UCSD-AML1 (cell line): ENCODE results near the gene KCNQ5.
"Not testable (repeated sequence)": the region's sequence is repeated elsewhere in the genome, so short reads cannot be mapped to it uniquely, and the experiment has no call there.

Source experiments
- DNase-seq: peaks from one replicate; lab custom pipeline; 2025; ENCODE audit not compliant: unreplicated experiment; lab: John Stamatoyannopoulos, UW

The KCNQ5 gene

DNA sequence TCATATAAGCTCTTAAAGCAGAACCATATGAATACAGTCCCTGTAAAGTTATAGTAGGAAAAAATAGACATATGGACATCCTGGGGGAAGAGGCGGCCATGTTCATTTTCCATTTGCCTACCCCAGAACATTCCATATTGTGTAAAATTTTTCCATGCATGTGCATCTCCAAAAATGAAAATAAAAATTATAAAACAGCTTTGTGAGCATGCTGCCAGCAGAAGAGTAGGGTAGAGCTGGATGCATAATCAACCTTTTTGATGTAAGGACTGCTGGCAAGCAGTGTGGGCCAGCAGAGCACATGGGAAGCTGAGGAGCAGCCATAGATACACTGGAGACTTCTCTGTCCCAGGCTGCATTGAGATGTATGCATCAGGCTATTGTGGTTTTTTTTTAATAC, 271.0 kb downstream of the KCNQ5 start:
- no peak for DNase-seq

DNA sequence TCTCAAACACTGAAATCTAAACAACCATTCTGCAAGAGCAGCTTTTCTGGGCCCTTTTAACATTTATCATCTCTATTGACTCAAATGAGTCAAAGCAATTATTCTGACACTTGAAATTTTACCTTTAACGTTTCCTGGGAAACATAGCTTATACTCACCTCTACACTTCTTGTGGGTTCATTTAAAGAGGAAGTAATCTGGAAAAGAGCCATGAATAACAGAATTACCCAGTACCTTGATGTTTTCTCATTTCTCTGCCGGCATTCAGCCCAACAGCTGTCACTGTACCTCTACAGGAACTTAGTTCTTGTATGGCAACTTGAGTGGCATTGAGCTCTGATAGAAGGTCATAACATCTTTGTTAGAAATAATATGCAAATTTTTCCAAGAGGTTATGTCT, 272.2 kb downstream of the KCNQ5 start:
- DNase-seq, result no peak

DNA sequence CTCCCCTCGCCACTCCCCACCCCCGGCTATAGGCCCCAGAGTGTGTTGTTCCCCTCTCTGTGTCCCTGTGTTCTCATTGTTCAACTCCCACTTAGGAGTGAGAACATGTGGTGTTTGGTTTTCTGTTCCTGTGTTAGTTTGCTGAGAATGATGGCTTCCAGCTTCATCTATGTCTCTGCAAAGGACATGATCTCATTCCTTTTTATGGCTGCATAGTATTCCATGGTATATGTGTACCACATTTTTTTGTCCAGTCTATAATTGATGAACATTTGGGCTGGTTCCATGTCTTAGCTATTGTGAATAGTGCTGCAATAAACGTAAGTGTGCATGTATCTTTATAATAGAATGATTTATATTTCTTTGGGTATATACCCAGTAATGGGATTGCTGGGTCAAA, 276.4 kb downstream of the KCNQ5 start:
- not testable (repeated sequence) for DNase-seq

DNA sequence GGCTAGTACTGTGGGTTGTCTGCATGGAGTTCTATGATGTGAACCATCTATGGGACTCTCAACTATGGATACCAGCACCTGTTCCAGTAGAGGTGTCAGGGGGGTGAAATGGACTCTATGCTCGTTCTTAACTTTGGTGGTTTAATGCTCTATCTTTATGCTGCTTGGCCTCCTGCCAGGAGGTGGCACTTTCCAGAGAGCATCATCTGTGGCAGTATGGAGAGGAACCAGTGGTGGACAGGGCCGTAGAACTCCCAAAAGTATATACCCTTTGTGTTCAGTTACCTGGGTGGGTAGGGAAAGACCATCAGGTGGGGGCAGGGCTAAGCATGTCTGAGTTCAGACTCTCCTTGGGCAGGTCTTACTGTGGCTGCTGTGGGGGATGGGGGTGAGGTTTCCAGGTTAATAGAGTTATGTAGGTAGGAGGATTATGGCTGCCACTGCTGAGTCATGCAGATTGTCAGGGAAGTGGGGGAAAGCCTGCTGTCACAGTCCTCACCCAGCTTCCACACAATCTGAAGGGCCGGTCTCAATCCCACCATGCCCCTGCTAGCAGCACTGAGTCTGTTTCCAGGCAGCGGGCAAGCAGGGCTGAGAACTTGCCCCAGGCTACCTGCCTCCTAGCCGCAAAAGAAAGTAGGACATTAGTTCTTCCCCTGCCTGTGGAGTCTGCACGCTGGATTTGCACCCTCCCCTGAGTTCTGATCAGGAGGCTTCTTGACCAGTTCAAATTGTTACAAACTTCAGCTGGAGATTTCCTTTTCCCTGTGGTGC, 284.0 kb downstream of the KCNQ5 start:
- DNase-seq, result no peak

DNA sequence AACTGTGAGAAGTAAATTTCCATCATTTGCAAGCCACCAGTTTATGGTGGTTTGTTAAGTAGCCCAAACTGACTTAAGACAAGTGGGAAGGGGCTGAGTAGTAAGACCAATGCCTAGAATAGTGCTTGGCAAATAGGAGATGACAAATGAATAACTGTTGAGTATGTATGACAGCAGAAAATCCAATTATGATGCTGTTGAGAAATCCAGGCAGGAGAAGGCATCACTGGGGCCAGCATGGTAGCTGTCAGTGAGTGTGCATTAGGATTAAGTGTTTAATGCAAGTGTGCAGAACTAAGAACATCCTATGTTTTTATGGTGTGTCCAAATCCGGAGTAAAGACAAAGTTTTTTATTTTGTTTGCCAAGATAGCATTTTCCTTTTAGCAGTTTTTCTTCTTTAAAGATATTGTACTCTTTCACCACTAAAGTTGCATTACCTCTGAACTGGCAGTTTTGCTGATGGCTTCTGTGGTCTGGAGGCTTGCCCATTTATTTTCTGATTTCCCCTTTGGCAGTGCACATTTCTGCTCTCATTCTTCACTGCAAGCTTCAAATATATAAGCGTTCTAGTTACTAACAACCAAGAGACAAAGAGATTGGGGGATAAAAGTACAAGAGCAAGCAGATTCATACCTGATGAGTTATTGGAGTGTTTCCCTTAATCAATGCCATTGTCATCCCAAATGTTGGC, 289.7 kb downstream of the KCNQ5 start:
- DNase-seq, result no peak

DNA sequence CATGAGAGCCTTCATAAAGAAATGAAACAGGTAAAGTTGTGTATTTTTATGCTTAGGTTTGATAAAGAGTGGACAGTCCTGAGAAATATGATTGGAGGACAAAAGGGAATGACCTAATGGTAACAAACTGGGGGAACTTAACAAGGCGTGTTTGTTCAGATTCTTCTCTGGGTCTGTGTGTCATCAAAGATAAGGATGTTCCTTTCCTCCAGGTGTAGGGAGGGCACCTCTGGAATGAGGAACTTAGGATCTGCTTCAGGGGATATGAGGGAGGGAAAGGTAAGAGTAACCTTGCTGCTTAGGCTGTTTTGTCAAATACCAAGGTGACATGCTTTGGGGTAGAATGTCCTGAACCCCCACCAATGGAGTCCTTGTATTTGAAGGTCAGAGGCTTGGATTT, 291.9 kb downstream of the KCNQ5 start:
- DNase-seq, result no peak

DNA sequence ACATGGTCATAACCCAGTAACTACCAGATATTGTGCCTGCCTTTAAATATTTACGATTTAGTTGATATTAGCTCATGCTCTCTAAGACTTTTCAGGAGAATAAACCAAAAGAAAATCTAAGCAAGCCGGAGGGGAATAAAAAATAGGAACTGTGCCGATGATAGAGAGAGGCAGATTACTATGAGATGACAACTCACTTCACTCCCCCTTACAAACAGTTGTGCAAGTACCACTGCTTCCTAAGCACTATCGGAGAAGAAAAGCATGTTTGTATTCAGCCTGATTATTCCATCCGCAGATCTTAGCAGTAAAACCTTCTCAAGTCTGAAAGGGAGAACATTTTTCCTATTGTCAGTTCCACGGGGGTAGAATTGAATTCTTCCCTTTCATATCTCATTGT, 294.4 kb downstream of the KCNQ5 start:
- no peak for DNase-seq

DNA sequence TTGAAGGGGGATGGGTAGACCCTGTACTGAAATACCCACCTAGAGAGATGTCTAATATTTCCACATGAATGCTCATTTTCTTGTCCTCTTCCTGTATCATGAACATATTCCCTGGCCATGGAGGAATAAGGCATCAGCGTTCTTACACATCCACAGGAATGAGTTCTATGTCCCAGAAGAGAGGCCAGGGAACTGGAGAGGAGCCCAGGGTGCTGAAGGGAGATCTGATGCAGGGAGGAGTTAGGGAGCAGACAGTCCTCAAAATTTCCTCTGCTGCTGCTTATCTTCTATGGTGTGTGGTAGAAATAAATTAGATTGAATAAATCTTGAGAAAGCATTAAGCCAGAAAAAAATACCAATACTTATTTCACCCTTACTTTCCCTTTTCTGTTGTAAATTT, 295.0 kb downstream of the KCNQ5 start:
- DNase-seq, result no peak

DNA sequence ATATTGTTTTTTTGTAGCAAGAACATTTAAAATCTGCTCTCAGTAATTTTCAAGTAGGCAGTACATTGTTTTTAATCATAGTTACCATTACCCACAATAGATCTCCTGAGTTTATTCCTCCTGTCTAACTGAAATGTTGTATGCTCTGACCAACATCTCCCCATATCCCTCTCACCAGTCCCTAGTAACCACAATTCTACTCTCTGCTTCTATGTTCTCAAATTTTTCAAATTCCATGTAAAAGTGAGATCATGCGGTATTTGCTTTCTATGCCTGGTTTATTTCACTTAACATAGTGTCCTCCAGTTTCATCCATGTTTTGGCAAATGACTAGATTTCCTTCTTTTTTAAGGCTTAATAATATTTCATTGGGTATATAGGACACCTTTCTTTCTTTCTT, 300.5 kb downstream of the KCNQ5 start:
- no peak for DNase-seq

DNA sequence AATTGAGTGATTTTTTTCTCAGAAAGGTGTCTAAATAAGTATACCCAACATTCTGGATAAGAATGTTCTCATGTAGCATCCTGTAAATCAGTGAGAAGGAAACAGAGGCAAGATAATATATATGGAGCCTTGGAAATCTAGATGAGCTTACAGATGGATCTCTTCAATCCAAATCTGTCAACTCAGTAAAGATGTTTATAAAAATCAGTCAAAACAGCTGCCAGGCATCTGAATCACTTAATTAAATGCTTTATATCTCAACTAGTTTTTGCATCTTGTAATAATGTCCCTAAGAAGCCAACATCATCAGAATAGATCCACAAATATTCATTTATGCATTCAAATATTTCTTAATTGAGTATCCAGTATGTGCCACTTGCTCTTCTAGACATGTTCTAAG, 303.3 kb downstream of the KCNQ5 start:
- DNase-seq, result no peak

DNA sequence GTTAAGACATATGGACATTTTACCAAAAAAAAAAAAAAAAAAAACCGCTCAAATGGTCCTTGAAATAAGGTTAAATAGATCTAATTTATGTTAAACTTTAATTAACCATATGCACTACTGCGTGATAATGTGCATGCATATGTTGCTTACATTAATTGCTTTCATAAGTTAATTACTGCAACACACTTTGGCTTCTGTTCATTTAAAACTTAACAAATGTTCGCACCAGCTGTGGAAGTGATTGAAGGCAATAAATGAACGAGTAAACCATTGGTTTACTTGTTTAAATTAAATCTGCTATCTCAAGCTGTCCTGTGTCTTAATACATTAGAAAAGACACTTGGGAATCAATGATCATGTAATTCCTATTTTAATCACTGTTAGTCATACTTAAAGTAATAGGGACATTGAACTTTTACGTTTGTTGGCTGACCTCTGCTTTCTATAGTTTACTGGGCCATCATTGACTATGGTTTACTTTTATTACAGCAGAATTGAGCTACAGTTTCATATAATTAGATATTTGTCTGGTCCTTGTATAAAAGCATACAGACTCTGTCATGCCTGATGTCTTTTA, 308.8 kb downstream of the KCNQ5 start:
- DNase-seq, result no peak

DNA sequence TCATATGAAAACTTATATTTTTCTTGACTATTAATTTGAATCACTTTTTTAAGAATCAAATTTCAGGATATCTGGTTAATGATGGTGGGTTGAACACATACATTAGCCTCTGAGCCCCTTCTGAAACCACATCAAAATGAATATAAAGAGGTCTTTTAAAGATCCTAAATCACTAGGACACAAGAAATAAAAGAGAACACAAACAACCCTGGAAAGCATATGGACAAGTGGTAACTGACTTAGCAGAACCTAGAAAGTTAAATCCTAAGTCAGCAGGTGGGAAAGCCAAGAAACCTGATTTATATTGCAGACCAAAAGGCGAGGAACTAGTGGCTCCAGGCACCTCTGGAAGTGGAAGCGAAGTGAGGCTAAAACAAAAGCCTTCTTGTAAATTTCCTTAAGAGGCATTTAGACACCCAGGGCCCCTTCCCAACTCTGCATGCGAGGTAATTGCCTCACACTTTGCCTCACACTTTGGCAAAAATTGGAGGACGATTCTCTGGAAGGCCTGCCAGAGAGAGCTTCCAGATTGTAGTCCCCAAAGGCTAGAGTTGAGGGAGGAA, 309.5 kb downstream of the KCNQ5 start:
- no peak for DNase-seq

DNA sequence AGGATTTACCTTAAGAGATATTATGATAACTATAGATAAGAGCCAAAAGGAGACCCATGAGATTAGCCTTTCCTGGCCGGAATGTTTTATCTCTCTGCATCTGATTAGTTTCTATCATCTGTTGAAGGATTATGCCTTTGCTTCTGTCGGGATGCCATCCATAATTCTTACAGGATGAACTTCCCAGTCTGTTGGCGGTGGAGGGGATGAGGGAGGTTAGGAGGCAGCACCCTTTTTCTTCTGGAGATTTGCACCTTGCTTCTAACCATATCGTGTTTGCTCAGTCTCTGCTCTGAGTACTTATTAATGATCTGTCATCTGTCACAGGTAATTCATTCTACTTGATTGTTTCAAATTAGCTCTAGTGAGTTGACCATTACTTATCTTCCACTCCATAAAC, 311.4 kb downstream of the KCNQ5 start:
- no peak for DNase-seq

DNA sequence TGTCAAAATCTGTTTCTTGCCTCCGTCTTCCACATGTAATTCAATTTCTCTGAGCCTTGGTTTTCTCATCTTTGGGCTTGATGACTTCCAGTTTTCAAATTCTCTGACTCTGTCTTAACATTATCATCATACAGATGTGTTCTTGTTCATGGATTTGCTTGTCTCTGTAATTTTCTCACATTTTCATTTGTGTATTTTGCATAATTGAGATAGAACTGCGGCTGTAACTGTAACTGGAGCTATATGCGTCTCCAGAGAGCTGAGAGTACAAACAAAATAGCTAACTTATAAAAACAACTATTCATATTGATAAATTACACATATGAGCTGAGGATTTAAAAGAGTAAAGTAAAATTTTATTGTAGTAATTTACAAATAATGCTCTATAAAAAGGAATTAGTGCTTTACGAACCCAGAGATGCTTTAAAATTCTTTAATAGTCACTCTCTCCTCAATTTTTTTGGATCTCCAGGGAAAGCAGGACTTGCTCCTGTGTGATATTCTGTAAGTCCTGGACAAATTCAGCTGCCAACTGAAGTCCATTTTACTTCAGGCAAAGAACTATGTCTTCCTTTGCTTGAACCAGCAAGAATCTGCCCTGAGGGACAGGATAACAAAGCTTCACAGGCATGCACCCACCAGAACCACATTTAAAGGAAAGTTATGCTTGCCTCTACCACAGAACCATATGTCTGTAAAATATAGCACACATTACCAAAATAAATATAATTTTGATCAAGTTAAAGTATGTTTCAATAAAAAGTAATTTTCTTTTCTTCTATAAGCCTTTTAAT, 315.1 kb downstream of the KCNQ5 start:
- no peak for DNase-seq

DNA sequence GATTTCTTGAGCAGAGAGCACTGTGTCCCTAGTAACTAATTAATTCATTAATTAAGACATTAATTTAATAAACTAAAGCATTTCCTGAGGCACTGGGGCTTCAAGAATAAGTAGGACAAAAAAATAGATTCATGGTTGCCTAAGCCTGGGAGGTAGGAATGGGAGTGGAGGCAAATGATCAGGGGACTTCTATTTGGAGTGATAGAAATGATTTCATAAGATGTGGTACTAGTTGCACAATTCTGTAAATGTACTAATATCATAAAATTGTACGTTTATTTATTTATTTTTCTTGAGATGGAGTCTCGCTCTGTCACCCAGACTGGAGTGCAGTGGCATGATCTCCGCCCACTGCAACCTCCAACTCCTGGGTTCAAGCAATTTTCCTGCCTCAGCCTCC, 316.2 kb downstream of the KCNQ5 start:
- no peak for DNase-seq

DNA sequence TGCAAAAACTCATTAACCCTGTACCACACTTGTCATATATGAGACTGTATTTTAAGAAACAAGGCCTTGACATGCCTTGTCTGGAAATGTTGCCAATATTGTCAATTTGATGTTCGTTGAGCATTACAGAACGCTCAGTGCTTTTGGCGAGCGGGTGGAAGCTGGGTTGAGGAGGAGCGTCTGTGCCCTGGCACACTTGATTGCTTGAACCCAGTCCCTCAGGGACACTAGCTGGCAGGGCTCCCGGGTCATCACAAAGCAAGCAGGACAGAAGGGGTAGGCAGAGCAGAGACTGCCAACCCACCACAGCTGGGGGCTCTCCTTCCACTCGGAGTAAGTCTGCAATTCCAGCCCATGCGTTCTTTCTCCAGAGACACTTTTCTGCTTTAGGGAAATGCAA, 317.1 kb downstream of the KCNQ5 start:
- no peak for DNase-seq

DNA sequence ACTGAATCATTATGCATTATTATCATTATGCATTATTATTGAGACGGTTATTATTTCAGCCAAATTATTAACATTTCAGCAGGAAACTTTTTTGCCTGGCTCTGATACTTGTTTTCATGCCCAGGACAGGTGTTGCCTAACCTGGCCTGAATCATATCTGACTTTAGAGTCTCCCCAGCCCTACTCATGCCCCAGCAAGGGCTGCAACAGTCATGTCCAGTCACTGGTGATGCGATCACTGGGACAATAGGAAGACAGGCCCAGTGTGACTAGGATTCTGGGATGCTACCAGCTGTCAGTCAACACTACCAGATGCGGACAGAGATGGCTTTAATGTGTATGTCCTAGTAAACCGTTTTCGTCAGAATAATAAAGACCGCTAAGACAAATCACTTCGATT, 318.4 kb downstream of the KCNQ5 start:
- no peak for DNase-seq

DNA sequence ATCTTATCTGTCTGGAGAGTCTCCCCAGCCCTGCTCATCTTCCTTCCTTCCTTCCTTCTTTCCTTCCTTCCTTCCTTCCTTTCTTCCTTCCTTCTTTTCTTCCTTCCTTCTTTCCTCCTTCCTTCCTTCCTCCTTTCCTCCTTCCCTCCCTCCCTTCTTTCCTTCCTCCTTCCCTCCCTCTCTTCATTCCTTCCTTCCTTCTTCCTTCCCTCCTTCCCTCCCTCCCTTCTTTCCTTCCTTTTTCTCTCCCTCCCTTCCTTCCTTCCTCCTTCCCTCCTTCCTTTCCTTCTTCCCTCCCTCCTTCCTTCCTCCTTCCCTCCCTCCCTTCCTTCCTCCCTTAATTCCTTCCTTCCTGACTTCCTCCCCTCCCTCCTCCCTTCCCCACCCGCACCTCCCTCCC, 319.4 kb downstream of the KCNQ5 start:
- DNase-seq, result no peak

DNA sequence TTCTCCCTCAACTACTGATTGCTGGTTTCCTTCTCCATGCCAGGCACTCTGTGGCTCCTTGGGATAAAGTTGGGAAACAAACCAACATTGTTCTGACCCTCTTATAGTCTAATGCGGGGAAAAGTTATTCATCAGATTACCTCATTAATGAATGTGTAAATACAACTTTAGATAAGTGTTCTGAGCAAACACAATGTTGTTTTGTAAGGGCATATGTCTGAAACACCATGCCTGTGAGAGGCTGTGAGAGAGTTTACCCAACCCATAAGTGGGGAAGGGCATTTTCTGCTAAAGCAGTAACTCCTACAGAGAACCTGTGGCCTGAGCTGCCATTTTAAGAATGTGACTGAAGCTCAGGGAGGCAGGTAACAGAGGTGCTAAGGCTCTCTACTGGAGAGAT, 319.9 kb downstream of the KCNQ5 start:
- no peak for DNase-seq

DNA sequence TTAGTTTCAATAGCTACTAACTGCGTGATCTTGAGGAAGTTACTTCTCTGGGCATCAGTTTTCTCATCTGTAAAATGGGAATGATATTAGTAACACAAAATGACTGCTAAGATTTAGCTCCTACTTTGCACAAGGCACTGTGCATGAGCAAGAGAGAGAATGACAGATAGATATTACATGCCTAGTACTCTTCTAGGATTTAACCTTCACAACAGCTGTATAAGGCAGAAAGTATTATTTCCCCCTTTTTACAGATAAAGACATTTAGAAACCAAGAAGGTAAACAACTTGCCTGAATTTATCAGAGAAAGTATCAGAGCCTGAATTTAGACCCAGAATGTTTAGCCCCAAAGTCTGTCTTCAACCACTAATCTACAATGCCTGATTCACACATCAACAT, 321.8 kb downstream of the KCNQ5 start:
- no peak for DNase-seq

DNA sequence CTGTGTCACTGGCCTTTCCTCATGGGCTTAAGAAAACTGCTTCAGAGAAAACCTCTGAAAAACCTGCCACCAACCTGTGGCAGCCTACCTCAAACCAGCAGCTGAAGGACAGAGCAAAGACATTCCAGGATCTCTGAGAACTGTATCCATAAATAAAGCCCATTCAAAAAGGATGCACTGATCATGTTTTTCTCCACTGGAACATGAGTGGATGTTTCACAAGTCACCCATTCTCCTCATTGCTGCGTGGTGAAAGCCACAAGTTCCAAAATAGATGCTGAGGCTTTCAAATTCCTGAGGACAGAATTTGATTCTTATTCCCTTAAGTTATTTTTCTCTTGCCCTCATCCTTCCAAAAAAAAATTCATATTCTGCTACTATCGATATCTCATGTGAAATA, 322.8 kb downstream of the KCNQ5 start:
- DNase-seq, result no peak
